ENCODE data around the gene TMEM190.

- no peak for TF ChIP-seq CTCF (conservative IDR thresholded peaks at IDR 0.05 in 1 of 2, IDR thresholded peaks at IDR 0.05 in 1 of 2; ENCODE audit: extremely low read depth in 1 of 2, insufficient read depth in 1 of 2, low read depth in 1 of 2, low read length in 2 of 2)
- no peak for TF ChIP-seq EZH2 (IDR thresholded peaks at IDR 0.05; ENCODE audit: borderline replicate concordance, low read length)
These were observed 14.2 kb upstream of the TMEM190 start for GRCh38 chr19:55362174-55362989.
